ENCODE measurements around the gene STK40.

STK40 gene

DNA sequence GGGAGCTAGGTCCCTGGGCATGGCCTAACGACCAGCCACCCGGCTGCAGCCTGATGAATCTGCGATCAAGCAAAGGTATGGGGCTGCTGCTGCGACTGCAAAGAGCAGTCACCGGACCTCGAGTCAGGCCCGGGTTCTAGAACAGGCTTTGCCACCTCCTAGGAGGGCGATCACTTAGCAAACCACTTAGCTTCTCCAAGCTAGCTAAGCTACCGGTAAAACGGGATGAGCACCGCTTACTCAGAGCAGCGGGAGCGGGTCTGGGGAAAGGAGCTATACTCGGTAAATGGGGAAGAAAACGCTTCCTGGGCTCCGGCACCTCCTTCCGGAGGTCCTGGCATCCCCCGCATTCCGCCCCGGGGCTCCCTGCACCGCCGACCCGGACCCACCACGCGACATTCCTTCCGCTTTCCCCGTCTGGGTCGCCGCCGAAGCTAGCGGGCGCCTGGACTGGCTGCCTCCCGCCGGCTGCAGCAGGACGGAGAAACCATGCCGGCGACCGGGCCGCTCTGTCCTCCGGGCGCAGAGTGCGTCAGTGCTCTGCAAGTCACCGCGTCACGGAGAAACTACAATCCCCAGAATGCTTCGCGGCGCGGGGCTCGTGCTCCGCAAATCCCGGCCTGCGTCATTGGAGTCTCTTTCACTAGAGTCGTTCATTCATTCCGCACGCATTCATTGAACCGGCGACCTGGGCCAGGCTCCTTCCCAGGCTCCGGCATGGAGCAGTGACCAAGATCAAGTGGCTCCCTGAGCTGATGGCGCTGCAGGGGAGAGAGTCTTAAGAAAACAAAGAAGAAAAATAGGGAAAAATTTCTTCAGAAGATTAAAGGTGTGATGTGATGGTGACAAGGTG lies 11.9 kb upstream of the STK40 start, which contains the start of gene LSM10:
Gene LSM10 (minus strand): TSS at position 531 of the 853 bp plus-strand sequence. CDS start 3,779 bp downstream, outside the sequence.
- DNase-seq, result peak; percentile 95

DNA sequence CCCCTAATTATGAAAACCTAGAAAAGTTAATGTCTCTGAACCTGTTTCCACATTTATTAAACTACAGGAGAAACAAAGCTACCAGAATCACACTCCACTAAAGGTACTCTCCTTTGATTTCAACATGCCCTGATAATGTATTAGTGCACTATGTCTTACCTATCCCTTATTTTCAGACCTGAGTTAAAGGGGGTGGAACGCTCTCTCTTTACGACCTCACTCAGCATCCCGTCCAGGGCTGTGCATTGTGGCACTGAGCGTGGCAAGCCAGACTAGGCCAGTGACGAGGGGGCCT lies 11.3 kb upstream of the STK40 start:
- DNase-seq, result peak; percentile 57

GRCh38 chr1:36396359-36396758 lies 10.6 kb upstream of the STK40 start:
- DNase-seq, result peak; percentile 56

DNA sequence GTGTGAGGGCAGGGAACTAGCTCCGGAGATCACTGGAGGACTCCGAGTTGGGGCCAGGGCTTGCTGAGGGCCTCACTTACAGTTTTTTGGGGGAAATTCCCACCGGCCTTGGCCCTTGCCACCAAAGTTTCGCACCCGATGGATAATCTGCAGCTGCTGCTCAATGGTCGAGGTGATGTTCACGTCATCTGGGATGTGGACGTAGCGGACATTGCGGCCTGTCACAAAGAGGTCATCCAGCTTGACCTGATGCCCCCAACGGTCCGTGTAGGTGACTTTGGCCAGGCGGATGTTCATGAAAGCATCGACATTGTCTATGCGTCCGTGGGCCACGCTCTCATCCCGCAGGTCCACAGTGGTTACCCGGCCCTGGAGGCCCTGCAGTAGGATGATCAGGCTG lies 8.0 kb upstream of the STK40 start:
- no peak for DNase-seq

- no peak for DNase-seq
Measured at GRCh38 chr1:36392836-36393235, 7.1 kb upstream of the STK40 start.

GRCh38 chr1:36391271-36391670 lies 5.5 kb upstream of the STK40 start:
- DNase-seq, result no peak

DNA sequence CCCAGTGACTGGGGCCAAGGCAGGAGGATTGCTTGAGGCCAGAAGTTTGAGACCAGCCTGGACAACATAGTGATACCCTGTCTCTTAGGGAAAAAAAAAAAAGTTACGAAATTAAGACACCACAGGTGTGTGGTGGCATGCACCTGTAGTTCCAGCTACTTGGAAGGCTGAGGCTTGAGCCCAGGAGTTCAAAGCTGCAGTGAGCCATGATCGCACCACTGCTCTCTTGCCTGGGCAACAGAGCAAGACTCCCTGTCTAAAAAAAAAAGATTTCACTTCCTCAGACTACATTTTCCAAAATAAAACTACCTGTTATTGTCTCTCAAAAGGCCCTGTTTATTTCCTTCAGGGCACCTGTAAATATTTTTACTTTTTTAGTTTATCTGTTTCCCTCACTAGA lies 4.7 kb upstream of the STK40 start:
- no peak for DNase-seq

DNA sequence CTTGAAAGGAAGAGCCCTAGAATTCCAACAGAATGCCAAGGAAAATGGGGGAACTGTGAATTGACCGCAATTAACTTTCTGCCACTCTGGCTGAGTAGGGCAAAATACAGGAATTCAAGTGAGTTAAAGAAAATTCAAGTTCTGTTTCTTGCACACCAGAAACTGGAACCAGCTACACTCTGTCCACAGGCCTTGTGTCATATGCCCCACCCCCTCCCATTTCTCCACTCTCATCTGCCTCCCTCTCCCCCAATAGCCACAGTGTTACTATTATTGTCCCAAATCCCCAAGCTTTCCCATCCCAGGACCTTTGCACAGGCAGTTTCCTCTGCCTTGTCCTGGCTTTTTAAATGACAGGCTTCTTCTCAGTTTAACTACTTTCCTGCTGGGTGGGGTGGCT lies 4.3 kb upstream of the STK40 start:
- DNase-seq, result no peak

DNA sequence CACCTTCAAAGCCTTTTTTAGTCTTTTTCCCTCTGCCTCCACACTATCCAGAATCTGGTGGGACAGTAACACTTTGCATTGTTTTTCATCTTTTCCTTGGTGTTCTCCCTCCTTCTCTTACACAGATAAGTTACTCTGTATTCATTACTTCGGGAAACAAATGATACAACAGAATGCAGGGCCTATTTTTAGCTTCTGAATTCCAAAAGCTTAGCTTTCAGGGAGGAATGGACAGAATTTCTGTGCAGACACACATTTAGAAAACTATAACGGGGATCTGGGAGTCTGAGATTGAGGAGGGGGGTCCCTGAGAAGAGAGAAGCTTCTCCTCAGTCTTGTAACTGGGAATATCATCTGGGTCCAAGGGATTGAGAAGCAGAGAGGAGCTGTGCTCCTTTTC lies 3.5 kb upstream of the STK40 start:
- DNase-seq, result no peak

DNA sequence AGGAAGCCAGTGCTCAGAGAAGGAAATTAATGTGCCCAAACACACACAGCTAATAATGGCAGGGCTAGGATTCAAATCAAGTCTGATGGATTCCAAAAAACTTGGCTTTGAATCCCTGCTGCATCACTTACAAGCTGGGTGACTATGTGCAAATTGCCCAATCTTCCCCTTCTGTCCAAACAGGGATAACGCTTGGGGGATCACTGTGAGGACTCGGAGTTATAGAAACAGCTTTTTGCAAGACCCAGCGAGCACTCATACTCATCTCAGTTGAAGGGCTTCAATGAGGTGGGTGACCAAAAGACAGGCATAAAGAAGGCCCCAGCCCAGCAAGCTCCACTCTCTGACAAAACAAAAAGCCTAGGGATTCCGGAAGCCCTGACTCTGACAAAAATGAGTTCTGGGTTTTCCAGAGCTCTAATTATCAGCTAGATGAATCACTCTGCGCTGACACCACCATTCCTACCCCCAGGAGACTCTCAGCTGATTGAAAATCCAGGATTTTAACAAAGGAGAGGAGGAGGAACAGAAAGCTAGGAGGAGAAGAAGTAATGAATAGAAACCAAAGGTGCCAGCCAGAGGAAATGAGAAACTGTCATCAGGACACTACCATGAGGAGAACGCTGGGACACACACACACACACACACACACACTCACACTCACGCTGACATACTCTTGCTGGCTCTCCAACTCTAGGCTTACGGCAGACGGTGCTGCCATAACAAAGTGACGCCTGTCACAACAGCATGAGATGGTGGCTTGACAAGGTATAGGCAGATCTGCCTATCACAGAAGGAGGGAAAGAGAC lies 1.6 kb upstream of the STK40 start:
- no peak for DNase-seq

- DNase-seq, result peak; percentile 97
Measured at GRCh38 chr1:36386265-36387140, 779 bp upstream of the STK40 start.

DNA sequence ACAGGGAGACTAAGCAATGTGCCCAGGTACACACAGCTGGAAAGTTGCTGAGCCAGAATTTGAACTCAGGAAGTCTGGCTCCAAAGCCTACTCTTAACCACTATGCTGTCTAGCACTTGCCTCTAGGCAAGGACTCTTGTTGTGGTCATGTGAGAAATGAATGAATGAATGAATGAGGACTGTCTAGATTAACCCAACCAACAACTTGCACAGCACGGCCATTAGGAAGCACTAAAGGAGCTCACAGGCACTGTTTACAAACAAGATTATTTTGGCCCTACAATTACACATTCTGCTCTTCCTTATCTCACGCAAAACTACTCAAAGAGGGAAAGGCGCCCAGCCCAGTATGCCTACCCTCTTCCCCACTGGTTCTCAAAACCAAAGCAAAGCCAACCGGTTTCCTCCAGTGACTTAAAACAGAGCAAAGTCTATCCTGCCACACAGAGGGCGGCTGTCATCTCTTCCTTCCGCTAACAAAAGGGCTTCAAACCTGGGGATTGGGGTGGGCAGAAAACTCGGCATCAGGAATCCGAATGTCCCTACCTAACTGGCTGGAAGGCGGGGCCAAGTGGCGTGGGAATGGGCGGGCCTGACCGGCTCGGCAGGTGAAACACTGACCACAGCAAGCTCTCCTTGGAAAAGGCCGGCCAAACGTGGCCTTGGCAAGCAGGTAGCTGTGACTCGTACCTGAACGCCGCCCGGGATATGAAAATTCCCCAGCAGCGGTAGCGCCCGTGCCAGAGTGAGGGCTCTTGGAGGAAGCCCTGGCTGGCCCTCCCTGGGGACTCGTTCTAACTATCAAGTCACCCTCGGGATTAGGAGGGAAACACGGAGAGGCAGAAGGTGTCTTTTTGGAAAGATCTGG lies 948 bp downstream of the STK40 start:
- peak; percentile 76 for DNase-seq

- DNase-seq, result no peak
Measured at GRCh38 chr1:36383240-36383639, 2.5 kb downstream of the STK40 start.

- no peak for DNase-seq
Measured at GRCh38 chr1:36382669-36383068, 3.1 kb downstream of the STK40 start.

GRCh38 chr1:36382231-36382630 lies 3.5 kb downstream of the STK40 start:
- no peak for DNase-seq

DNA sequence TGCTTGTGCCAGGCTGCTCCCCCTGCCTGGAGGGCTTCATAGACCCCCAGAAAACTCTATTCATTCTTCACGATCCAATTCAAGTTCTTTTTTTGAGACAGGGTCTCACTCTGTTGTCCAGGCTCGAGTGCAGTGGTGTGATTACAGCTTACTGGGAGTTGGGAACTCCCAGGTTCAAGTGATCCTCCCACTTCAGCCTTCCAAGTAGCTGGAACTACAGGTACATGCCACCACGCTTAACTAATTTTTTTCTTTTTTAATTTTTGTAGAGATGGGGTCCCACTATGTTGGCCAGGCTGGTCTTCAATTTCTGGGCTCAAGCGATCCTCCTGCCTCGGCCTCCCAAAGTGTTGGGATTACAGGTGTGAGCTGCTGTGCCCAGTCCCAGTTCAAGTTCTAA lies 4.3 kb downstream of the STK40 start:
- DNase-seq, result no peak

DNA sequence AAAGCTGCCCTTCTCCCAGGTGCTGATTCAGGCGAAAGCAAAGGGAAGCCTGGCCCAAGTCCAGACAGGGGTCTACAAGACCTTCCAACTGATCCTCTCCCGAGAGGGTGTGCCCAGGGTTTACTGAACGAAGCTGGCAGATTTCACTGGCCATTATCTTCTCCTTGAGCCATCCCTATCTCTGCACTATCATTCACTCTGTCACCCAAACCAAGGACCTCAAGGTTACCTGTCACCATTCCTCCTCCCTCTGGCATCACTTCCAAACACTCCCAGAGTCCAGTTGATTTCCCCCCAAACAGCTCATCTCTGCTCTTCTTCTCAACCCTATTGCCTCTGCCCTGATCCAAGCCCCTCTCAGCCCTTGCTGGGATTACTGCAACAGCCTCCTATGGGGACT lies 4.9 kb downstream of the STK40 start:
- no peak for DNase-seq

DNA sequence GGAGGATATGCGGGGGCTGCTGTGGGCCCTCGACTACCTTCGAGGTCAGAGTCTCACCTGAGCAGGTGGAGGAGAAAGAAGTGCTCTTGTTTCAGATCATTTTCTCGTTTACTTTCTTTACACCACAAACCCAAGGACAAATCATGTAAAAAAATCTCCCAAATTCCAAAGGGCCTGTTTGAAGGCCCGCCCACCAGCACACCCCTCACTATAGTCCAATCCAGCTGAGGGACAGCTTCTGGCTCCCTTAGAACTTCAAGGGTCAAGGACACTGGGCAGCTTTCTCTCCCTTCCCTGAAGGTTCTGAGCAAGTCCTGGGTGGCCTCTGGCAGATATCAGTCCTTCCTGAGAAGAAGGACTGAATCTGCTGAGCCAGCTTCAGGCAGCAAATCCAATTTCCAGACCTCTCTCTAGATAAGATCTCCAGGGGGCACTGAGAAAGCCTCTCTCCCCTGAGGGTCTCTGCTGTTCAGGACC lies 5.5 kb downstream of the STK40 start:
- DNase-seq, result no peak

GRCh38 chr1:36377791-36378492 lies 7.8 kb downstream of the STK40 start:
- DNase-seq, result peak; percentile 50

GRCh38 chr1:36372617-36373016 lies 13.1 kb downstream of the STK40 start:
- no peak for DNase-seq

Measured in activated CD4-positive, alpha-beta T cell treated with anti-CD3 and anti-CD28 coated beads, Interleukin-2, Interleukin-6, amounts not matched to agents 100 ng/mL and 50 ng/mL, durations not matched to agents 16 hours and 8 hours (primary cell).